Psoas muscle (tissue), 8 donors: Measurements from ENCODE around the gene OR4D1. TPM values are rescaled to one million over a fixed set of nuclear protein-coding genes. Genes with fewer than 3 reads are reported as not detected.
A peak's percentile ranks its signal among the peaks of the same experiment; 100 is the strongest.

ENCODE experiments used
- ATAC-seq, 4 donors: fragments of 200-7000 bp; cut with Tn5 transposase; one replicate each; pipeline ENCODE4 v1.9.1; 2020; ENCODE audit warnings: moderate library complexity in 3 of 4, mild to moderate bottlenecking in 2 of 4
- DNase-seq, 2 donors: peaks; one replicate each; pipeline ENCODE4 v3.0.0-alpha.2; 2020
- H3K27ac ChIP-seq: fragments of 200-600 bp; one replicate; pipeline ENCODE4 v1.8.0; 2022
- H3K27me3 ChIP-seq, 3 donors: fragments of 200-600 bp in 1 of 3; one replicate each; pipeline versions ENCODE4 v1.6.1 to v1.8.0; 2013 to 2022; ENCODE audit warnings: low read length in 2 of 3, mild to moderate bottlenecking in 2 of 3, moderate library complexity in 1 of 3; ENCODE audit not compliant: insufficient read depth in 3 of 3
- H3K36me3 ChIP-seq, 2 donors: fragments of 200-600 bp in 1 of 2; one replicate each; pipeline versions ENCODE4 v1.6.1 to v1.8.0; 2013 to 2022; ENCODE audit warnings: low read depth in 1 of 2, mild to moderate bottlenecking in 1 of 2, moderate library complexity in 1 of 2; ENCODE audit not compliant: insufficient read depth in 1 of 2
- H3K4me1 ChIP-seq: fragments of 200-600 bp; one replicate; pipeline ENCODE4 v1.8.0; 2022
- H3K4me3 ChIP-seq: fragments of 200-600 bp; one replicate; pipeline ENCODE4 v1.8.0; 2022; ENCODE audit warnings: mild to moderate bottlenecking
- H3K9me3 ChIP-seq: fragments of 200-600 bp; one replicate; pipeline ENCODE4 v1.8.0; 2022
- CTCF ChIP-seq: fragments of 200-600 bp; IDR thresholded peaks from one replicate; pipeline ENCODE4 v1.8.0; 2022; ENCODE audit warnings: antibody characterized with exemption
- WGBS, 3 donors: extraction: QIAGEN DNeasy Blood & Tissue Kit; methylation state at CpG; one replicate each; pipeline versions ENCODE4 v1.1.6 to v1.1.7; 2013; 5-methylcytosine and 5-hydroxymethylcytosine counted together
- intact Hi-C, 2 donors: fragments of 100-400 bp; cut with DNase I; formaldehyde crosslinking; loops; one replicate each; pipeline versions ENCODE4 v1.11.0 to v1.14.2; 2022
- polyA plus RNA-seq, 3 donors: library from polyadenylated mRNA; stranded (reverse); fragments of 200-250 nt; gene quantifications; one replicate each; pipeline ENCODE4 v1.2.3, GENCODE V29; 2013
- total RNA-seq, 4 donors: library from RNA; stranded (reverse); fragmentation: NEBNext Ultra II Directional in 2 of 4; extraction: Animal tissue kit (Norgen Biotek cat#: 25700) in 2 of 4; gene quantifications; one replicate each; pipeline versions ENCODE4 v1.2.1 to v1.2.4, GENCODE V29; 2021 to 2023
- donor health status: healthy with polysubstance abuse.
- donor health status: DM: no; HTN: no; CAD: no; lungs with moderate emphysema.
- donor health status: Bipolar disorder and iron deficiency.
- donor health status: healthy.
- donor health status: DM: yes; HTN: yes; CAD: no.
- donor health status: DM: no; HTN: no; CAD: no.
- donor health status: DM: no; HTN: no; CAD: no.
- donor health status: DM: yes; HTN: yes; CAD: no.

Gene OR4D1
- total and polyA plus RNA-seq, 7 donors: 0.03 TPM; not detected in 5

GRCh38 chr17:58144801-58145200 is 3.4 kb upstream of the OR4D1 start:
- DNase-seq (no peak), ATAC-seq (no peak)
- H3K9me3 ChIP-seq: peaks cover 19% of the 10 kb centered on the region
- 80 to 84% (median 83%) methylated on average over 1 of the region's 1 CpG for WGBS, 3 donors
- H3K4me1 ChIP-seq: no peaks in the 10 kb centered on the region
- intact Hi-C loops: no loop called here
- H3K27ac ChIP-seq: no peak overlapping the region
- no peaks in the 10 kb centered on the region for H3K36me3 ChIP-seq
- no peak for TF ChIP-seq CTCF
- peaks cover 1 to 10% (median 6%) of the 10 kb centered on the region in 3 donors for H3K27me3 ChIP-seq
- no peak overlapping the region for H3K4me3 ChIP-seq

- 84 to 91% (median 85%) methylated on average over 3 of the region's 3 CpGs for WGBS, 3 donors
- no peaks in the 10 kb centered on the region for H3K4me1 ChIP-seq
- H3K4me3 ChIP-seq: no peak overlapping the region
- DNase-seq: no peak
- H3K9me3 ChIP-seq: peaks cover 19% of the 10 kb centered on the region
- H3K36me3 ChIP-seq: no peaks in the 10 kb centered on the region
- H3K27me3 ChIP-seq: peaks cover 3 to 24% (median 8%) of the 10 kb centered on the region in 3 donors
- intact Hi-C loops: no loop called here
- no peak overlapping the region for H3K27ac ChIP-seq
- TF ChIP-seq CTCF: no peak
- ATAC-seq: no peak
These were observed 425 bp downstream of the OR4D1 start for GRCh38 chr17:58148609-58149008.

GRCh38 chr17:58150394-58150793 is 2.2 kb downstream of the OR4D1 start:
- Histone ChIP-seq H3K4me3 (no peak overlapping the region), H3K4me1 (no peaks in the 10 kb centered on the region), H3K36me3 (no peaks in the 10 kb centered on the region), H3K27ac (no peak overlapping the region), H3K27me3 (peaks cover 3 to 29% (median 8%) of the 10 kb centered on the region in 3 donors), H3K9me3 (peaks cover 8% of the 10 kb centered on the region)
- intact Hi-C loops: no loop called here
- no peak for DNase-seq
- no peak for ATAC-seq
- 43 to 56% (median 45%) methylated on average over 6 of the region's 6 CpGs for WGBS, 3 donors
- TF ChIP-seq CTCF: no peak

GRCh38 chr17:58153046-58153445 is 4.9 kb downstream of the OR4D1 start:
- Histone ChIP-seq H3K4me1 (no peaks in the 10 kb centered on the region), H3K36me3 (no peaks in the 10 kb centered on the region), H3K9me3 (no peaks in the 10 kb centered on the region), H3K27me3 (peaks cover 8 to 52% (median 14%) of the 10 kb centered on the region in 3 donors), H3K4me3 (no peak overlapping the region), H3K27ac (peak overlapping the region; percentile 9)
- ATAC-seq (peak in 1 of 4 donors; percentile 48), DNase-seq (no peak)
- intact Hi-C loops: no loop called here
- no peak for TF ChIP-seq CTCF
- 49 to 61% (median 52%) methylated on average over 2 of the region's 2 CpGs for WGBS, 3 donors

GRCh38 chr17:58153671-58154070 is 5.5 kb downstream of the OR4D1 start:
- Histone ChIP-seq H3K27ac (no peak overlapping the region), H3K27me3 (peaks cover 11 to 50% (median 12%) of the 10 kb centered on the region in 3 donors), H3K4me3 (no peak overlapping the region), H3K9me3 (no peaks in the 10 kb centered on the region), H3K4me1 (no peaks in the 10 kb centered on the region), H3K36me3 (no peaks in the 10 kb centered on the region)
- DNase-seq (no peak), ATAC-seq (no peak)
- no peak for TF ChIP-seq CTCF
- intact Hi-C loops: no loop called here
